H7 (cell line): ENCODE data around the gene PSAP. TPM values are rescaled to one million over a fixed set of nuclear protein-coding genes. Genes with fewer than 3 reads are reported as not detected.

Source experiments
- DNase-seq: peaks from one replicate; pipeline ENCODE4 v3.0.0; 2012
- H3K27me3 ChIP-seq: 2 replicates; pipeline ENCODE4 v1.6.0; 2011; ENCODE audit warnings: mild to moderate bottlenecking, low read length; ENCODE audit not compliant: control insufficient read depth, insufficient read depth
- H3K36me3 ChIP-seq: replicated peaks from 2 replicates; pipeline ENCODE4 v1.5.1; 2011; ENCODE audit warnings: low read length; ENCODE audit not compliant: control insufficient read depth, insufficient read depth
- H3K4me3 ChIP-seq: 2 replicates; pipeline ENCODE4 v1.5.1; 2011; ENCODE audit warnings: low read depth, mild to moderate bottlenecking, control low read depth, low read length, moderate library complexity; ENCODE audit not compliant: insufficient read depth
- total RNA-seq: library from RNA; depleted of rRNA; stranded (reverse); fragments of >200 nt; shearing (Covaris generic); gene quantifications from 2 replicates; pipeline ENCODE4 v1.2.3, GENCODE V29; 2014

Gene PSAP
- total RNA-seq, 1 experiment from 2014 or later, result 389 TPM

GRCh38 chr10:71788954-71789353 is 62.1 kb downstream of the PSAP start:
- Histone ChIP-seq H3K36me3 (no peaks in the 10 kb centered on the region), H3K4me3 (no peak overlapping the region), H3K27me3 (no peaks in the 10 kb centered on the region)
- DNase-seq, result no peak

- no peaks in the 10 kb centered on the region for H3K36me3 ChIP-seq
- H3K4me3 ChIP-seq, result no peak overlapping the region
- H3K27me3 ChIP-seq, result no peaks in the 10 kb centered on the region
- DNase-seq, result no peak
Measured at GRCh38 chr10:71784679-71785272, 66.3 kb downstream of the PSAP start.

- no peak for DNase-seq
- no peaks in the 10 kb centered on the region for H3K27me3 ChIP-seq
- no peaks in the 10 kb centered on the region for H3K36me3 ChIP-seq
- no peak overlapping the region for H3K4me3 ChIP-seq
Measured at GRCh38 chr10:71783917-71784678, 67.0 kb downstream of the PSAP start.

DNA sequence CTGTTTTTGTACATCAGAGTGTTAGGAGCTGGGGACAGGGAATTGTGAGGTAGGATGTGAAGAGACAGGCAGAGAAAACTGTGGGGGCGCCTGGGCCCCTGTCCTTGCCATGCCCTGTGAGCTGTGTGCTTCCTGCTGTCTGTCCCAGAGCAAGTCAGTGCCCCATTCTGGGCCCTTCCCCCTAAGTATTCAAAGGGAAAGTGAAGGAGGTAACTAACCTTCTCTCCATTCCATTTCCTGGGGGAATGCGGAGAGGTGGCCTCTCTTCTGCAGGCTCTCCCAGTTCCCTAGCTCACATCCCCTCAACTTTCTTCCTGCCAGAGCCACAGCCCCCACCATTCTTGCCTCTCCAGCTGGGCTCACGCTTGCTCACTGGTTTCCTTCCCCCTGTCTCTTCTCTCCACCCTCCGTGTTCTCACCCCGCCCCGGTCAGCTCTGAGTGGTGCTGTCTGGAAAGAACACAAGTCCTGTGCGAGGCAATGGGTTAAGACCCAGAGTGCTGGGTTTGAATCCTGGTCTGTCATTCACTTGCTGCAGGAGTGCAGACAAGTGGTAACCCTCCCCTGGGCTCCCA is 68.0 kb downstream of the PSAP start:
- Histone ChIP-seq H3K36me3 (no peaks in the 10 kb centered on the region), H3K27me3 (no peaks in the 10 kb centered on the region), H3K4me3 (no peak overlapping the region)
- DNase-seq, result peak; percentile 71

GRCh38 chr10:71782221-71782916 is 68.7 kb downstream of the PSAP start:
- Histone ChIP-seq H3K36me3 (no peaks in the 10 kb centered on the region), H3K27me3 (no peaks in the 10 kb centered on the region), H3K4me3 (no peak overlapping the region)
- peak; percentile 55 for DNase-seq

GRCh38 chr10:71780719-71781118 is 70.3 kb downstream of the PSAP start:
- no peak overlapping the region for H3K4me3 ChIP-seq
- peak; percentile 82 for DNase-seq
- H3K36me3 ChIP-seq, result no peaks in the 10 kb centered on the region
- no peaks in the 10 kb centered on the region for H3K27me3 ChIP-seq

DNA sequence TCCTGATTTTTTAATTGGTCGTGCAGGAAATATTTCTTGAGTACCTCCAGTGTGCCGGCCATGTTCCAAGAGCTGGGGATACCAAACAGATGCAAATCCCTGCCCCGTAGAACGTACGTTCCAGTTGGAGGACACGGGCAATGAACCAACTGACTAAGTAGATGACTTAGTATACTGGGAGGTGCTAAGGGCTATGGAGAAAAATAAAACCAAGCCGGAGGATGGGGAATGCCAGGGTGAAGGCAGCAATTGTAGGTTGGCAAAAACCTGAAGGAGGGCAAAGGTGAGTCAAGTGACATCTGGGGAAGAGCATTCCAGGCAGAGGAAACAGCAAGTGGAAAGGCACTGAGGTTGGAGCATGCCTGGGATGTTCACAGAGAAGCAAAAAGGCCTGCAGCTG is 70.9 kb downstream of the PSAP start:
- Histone ChIP-seq H3K4me3 (no peak overlapping the region), H3K27me3 (no peaks in the 10 kb centered on the region), H3K36me3 (no peaks in the 10 kb centered on the region)
- DNase-seq, result no peak

DNA sequence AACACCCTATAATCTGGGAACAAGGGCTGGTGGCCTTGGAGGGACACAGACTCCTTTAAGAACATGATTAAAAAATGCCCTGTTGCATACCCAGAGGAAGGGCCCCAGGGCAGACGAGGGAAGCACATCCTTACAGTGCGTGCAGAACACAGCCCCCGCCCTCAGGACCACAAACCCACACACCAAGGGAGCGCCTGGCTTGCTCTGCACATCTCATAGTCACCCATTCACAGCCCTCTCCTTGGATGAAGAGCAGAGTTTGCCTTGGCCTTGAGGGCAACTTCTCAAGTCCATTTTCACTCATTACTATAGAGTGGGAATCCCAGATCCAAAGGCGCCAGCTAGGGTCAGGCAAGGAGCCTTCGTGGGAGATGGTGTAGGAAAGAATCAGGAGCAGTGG is 71.4 kb downstream of the PSAP start:
- DNase-seq, result no peak
- Histone ChIP-seq H3K36me3 (no peaks in the 10 kb centered on the region), H3K4me3 (no peak overlapping the region), H3K27me3 (no peaks in the 10 kb centered on the region)

DNA sequence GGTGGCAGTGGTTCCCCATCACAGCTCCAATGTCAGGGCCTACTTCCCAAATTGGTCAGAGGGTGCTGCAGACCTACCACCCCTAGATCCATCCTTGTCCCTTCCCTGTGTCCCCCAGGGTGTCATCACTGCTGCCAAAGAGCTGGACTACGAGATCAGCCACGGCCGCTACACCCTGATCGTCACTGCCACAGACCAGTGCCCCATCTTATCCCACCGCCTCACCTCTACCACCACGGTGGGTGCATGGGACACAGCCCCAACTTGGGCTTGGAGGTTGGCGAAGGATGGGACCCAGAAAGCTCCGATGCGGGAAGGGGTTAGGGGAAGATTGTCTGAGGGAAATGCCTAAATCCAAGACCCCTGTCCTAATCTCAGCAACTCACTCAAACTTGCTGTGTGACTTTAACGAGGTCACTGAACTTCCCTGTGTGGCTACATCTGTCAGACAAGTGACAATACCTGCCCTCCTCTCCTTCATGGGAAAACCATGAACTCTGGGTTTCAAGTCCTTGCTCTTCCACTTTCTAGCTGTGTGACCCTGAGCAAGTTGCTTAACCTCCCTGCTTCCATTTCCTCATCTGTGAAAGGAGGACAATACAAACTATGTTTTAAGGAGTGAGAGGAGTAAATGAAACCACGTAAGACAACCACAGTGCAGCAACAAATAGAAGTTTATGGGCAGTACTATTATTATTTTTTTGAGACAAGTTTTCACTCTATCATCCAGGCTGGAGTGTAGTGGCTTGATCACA is 72.8 kb downstream of the PSAP start:
- H3K4me3 ChIP-seq, result no peak overlapping the region
- no peak for DNase-seq
- H3K36me3 ChIP-seq, result no peaks in the 10 kb centered on the region

GRCh38 chr10:71777213-71777985 is 73.7 kb downstream of the PSAP start:
- Histone ChIP-seq H3K27me3 (peaks cover 12% of the 10 kb centered on the region), H3K36me3 (no peaks in the 10 kb centered on the region)
- DNase-seq, result no peak

More for the DNA sequence above, 72.8 kb downstream of the PSAP start:
- peaks cover 3% of the 10 kb centered on the region; the same call in 1 of the 2 replicates for H3K27me3 ChIP-seq

DNA sequence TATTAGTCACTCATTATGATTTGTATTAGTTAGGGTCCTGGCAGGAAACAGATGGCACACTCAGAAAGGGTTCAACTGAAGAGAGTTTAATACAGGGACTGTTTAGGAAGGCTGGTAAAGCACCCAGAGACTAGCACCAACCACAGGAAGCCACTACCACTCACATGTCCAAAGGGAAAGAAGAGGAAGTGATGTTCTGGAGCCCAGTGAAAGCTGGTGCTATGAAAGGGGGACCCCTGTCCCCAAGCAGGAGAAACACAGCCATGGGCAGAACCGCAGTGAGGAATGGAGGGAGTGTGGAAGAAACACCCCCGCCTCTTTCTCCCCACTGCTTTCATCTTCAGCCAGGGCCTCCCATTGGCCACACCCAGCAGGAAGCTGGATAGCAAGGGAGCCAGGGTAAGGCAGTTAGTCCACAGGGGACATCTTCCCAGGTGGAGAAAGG is 74.5 kb downstream of the PSAP start:
- Histone ChIP-seq H3K4me3 (no peak overlapping the region), H3K36me3 (no peaks in the 10 kb centered on the region), H3K27me3 (peaks cover 13% of the 10 kb centered on the region)
- DNase-seq, result no peak

More at GRCh38 chr10:71777213-71777985, 73.7 kb downstream of the PSAP start:
- H3K4me3 ChIP-seq, result no peak overlapping the region

DNA sequence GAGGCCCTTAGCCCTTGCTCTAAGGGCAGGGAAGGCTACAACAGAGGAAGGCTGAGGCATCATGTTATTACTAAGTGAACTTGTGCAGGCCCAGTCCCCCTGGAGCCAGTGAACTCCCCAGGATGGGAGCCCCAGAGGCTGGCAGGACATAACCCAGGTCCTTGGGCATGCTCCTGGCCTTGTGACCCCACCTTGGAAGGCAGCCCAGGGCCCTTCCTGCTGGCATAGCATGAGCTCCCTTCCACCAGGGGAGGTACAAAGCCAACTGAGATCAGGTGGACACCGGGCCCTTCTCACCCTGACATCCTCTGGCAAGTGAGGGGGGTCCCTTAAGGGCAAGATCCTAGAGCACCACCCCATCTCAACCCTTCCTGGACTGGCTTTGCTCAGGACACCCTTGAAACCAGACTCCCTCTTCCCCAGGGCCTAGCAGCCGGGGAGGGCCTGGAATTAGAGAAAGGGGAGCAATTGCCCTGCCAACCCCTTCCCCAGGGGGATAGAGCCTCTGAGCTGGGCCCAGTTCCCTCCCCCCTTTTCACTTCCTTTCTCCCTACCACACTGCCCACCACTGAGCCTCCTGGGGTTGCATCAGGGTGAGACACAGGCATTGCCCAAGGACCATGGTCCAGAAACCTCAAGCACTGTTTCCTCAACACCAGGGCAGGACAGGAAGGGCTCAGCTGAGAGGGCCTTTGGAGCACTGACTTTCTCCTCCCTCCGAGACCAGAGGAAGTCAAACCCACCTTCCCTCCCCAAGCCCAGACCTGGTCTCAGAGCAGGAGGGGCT is 75.9 kb downstream of the PSAP start:
- Histone ChIP-seq H3K4me3 (no peak overlapping the region), H3K36me3 (no peaks in the 10 kb centered on the region), H3K27me3 (peaks cover 13% of the 10 kb centered on the region)
- DNase-seq, result no peak
